NB4 (cell line): ENCODE measurements around the gene MLEC.

ENCODE experiments used
- DNase-seq: peaks from one replicate; pipeline ENCODE4 v3.0.0; 2010; ENCODE audit warnings: low read depth
- H3K4me3 ChIP-seq: one replicate; pipeline ENCODE4 v1.5.1; 2011; ENCODE audit warnings: mild to moderate bottlenecking, low read depth, low read length, moderate library complexity
- CTCF ChIP-seq: IDR thresholded peaks from one replicate; pipeline ENCODE4 v1.5.1; 2012; ENCODE audit warnings: low read depth, low read length
- MAX ChIP-seq: IDR thresholded peaks from 2 replicates; pipeline ENCODE4 v1.6.1; 2011; ENCODE audit warnings: low read depth, low read length
- MYC ChIP-seq: IDR thresholded peaks from 2 replicates; pipeline ENCODE4 v1.6.1; 2011; ENCODE audit warnings: low read depth, low read length
- POLR2A ChIP-seq: IDR thresholded peaks from 2 replicates; pipeline ENCODE4 v1.6.1; 2011; ENCODE audit warnings: mild to moderate bottlenecking; ENCODE audit not compliant: insufficient read length; ENCODE audit errors: extremely low read depth

MLEC gene

GRCh38 chr12:120699553-120699952 is 12.6 kb downstream of the MLEC start:
- H3K4me3 ChIP-seq = no peak overlapping the region
- no peak for TF ChIP-seq CTCF
- TF ChIP-seq POLR2A = no peak
- TF ChIP-seq MYC = no peak
- no peak for TF ChIP-seq MAX
- DNase-seq = no peak

GRCh38 chr12:120700886-120701285 is 13.9 kb downstream of the MLEC start:
- no peak for TF ChIP-seq CTCF
- no peak for TF ChIP-seq POLR2A
- no peak for TF ChIP-seq MAX
- TF ChIP-seq MYC = no peak
- no peak for DNase-seq
- no peak overlapping the region for H3K4me3 ChIP-seq

GRCh38 chr12:120702637-120703036 is 15.7 kb downstream of the MLEC start:
- no peak for DNase-seq
- no peak for TF ChIP-seq CTCF
- no peak for TF ChIP-seq MYC
- no peak for TF ChIP-seq MAX
- no peak for TF ChIP-seq POLR2A
- no peak overlapping the region for H3K4me3 ChIP-seq

GRCh38 chr12:120703311-120703942 is 16.5 kb downstream of the MLEC start:
- no peak for DNase-seq
- H3K4me3 ChIP-seq = no peak overlapping the region
- TF ChIP-seq MYC = no peak
- no peak for TF ChIP-seq MAX
- TF ChIP-seq POLR2A = no peak
- TF ChIP-seq CTCF = no peak

- TF ChIP-seq CTCF = no peak
- TF ChIP-seq MYC = no peak
- no peak for TF ChIP-seq POLR2A
- no peak for TF ChIP-seq MAX
- H3K4me3 ChIP-seq = no peak overlapping the region
- no peak for DNase-seq
Measured at GRCh38 chr12:120705618-120706017, 18.7 kb downstream of the MLEC start.
